Smooth muscle cell (in vitro differentiated cells): ENCODE data around the gene SPINT4. TPM values are rescaled to one million over a fixed set of nuclear protein-coding genes. Genes with fewer than 3 reads are reported as not detected.
A peak's percentile ranks its signal among the peaks of the same experiment; 100 is the strongest.

Source experiments
- DNase-seq: peaks from one replicate; lab custom pipeline; 2025; ENCODE audit not compliant: unreplicated experiment; lab: John Stamatoyannopoulos, UW
- H2AFZ ChIP-seq: fragments of 200-600 bp; sonication (generic); 2 replicates; pipeline ENCODE4 v1.6.0; 2016; ENCODE audit warnings: antibody characterized with exemption, low read depth, mild to moderate bottlenecking
- H3F3A ChIP-seq: fragments of 200-600 bp; sonication (generic); 2 replicates; pipeline ENCODE4 v1.6.0; 2017; ENCODE audit warnings: antibody characterized with exemption, low read depth
- H3K27ac ChIP-seq: fragments of 200-600 bp; sonication (generic); 2 replicates; pipeline ENCODE4 v1.5.1; 2016; ENCODE audit warnings: low read depth, mild to moderate bottlenecking
- H3K27me3 ChIP-seq: fragments of 200-600 bp; sonication (generic); 2 replicates; pipeline ENCODE4 v1.6.1; 2016; ENCODE audit warnings: low read depth, mild to moderate bottlenecking
- H3K36me3 ChIP-seq: fragments of 200-600 bp; sonication (generic); 2 replicates; pipeline ENCODE4 v1.5.1; 2016; ENCODE audit warnings: low read depth
- H3K4me1 ChIP-seq: fragments of 200-600 bp; sonication (generic); 2 replicates; pipeline ENCODE4 v1.5.1; 2016; ENCODE audit warnings: low read depth
- H3K4me2 ChIP-seq: fragments of 200-600 bp; sonication (generic); 2 replicates; pipeline ENCODE4 v1.6.0; 2016; ENCODE audit warnings: mild to moderate bottlenecking
- H3K4me3 ChIP-seq: fragments of 200-600 bp; sonication (generic); 2 replicates; pipeline ENCODE4 v1.5.1; 2016; ENCODE audit warnings: mild to moderate bottlenecking
- H3K79me2 ChIP-seq: fragments of 200-600 bp; sonication (generic); 2 replicates; pipeline ENCODE4 v1.6.0; 2016; ENCODE audit warnings: low read depth, mild to moderate bottlenecking
- H3K9ac ChIP-seq: fragments of 200-600 bp; sonication (generic); 2 replicates; pipeline ENCODE4 v1.6.0; 2016; ENCODE audit warnings: low read depth
- H3K9me3 ChIP-seq: fragments of 200-600 bp; sonication (generic); replicated peaks from 2 replicates; pipeline ENCODE4 v1.5.1; 2016; ENCODE audit warnings: low read depth
- H4K20me1 ChIP-seq: fragments of 200-600 bp; sonication (generic); 2 replicates; pipeline ENCODE4 v1.6.0; 2016; ENCODE audit warnings: low read depth
- WGBS: methylation state at CpG from one replicate; pipeline ENCODE4 v1.1.7; 2016; ENCODE audit warnings: low lambda C conversion rate; 5-methylcytosine and 5-hydroxymethylcytosine counted together
- polyA plus RNA-seq: library from polyadenylated mRNA; unstranded; fragments of >200 nt; fragmentation: Nextera tagmentation; extraction: Ambion mirVana; gene quantifications from 2 replicates; pipeline ENCODE4 v1.2.1, GENCODE V29; 2016
- total RNA-seq: library from RNA; depleted of rRNA; stranded (reverse); fragments of >200 nt; gene quantifications from 2 replicates; pipeline ENCODE4 v1.2.3, GENCODE V29; 2014
- TF ChIP-seq, protein P1 (sequence below): fragments of 200-600 bp; sonication (generic); IDR thresholded peaks from 2 replicates; pipeline ENCODE4 v1.5.1; 2017; ENCODE audit warnings: borderline replicate concordance, mild to moderate bottlenecking, antibody characterized with exemption; ENCODE audit not compliant: insufficient read depth, poor library complexity, severe bottlenecking

The SPINT4 gene
- total and polyA plus RNA-seq, 2 experiments from 2014 or later: not detected

DNA sequence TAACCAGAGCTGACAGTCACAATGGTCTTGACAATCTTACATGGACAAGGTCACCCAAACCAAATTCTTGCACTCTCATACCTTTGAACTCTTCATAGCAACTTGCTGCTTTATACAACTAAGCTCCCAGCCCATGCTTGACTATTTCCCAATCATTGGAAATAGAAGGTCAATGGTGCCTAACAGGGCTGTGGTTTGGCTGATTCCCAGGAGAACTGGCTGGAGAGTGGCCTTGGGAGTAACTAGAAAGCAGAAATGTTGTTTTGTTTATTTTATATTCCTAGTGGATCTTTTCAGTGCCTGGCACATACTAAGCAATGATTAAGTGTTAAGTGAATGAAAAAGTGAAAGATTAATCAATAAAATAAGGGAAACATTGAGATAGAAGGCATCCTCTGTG, 3.0 kb downstream of the SPINT4 start:
- H3K79me2 ChIP-seq: no peaks in the 10 kb centered on the region
- H3K9me3 ChIP-seq: no peaks in the 10 kb centered on the region
- no peaks in the 10 kb centered on the region for H3K27me3 ChIP-seq
- H3K4me3 ChIP-seq: no peak overlapping the region
- H3F3A ChIP-seq: no peaks in the 10 kb centered on the region
- no peaks in the 10 kb centered on the region for H3K36me3 ChIP-seq
- no peak overlapping the region for H2AFZ ChIP-seq
- no peak overlapping the region for H3K4me2 ChIP-seq
- H4K20me1 ChIP-seq: no peaks in the 10 kb centered on the region
- DNase-seq: no peak
- no peak overlapping the region for H3K9ac ChIP-seq
- TF ChIP-seq, protein P1, sequence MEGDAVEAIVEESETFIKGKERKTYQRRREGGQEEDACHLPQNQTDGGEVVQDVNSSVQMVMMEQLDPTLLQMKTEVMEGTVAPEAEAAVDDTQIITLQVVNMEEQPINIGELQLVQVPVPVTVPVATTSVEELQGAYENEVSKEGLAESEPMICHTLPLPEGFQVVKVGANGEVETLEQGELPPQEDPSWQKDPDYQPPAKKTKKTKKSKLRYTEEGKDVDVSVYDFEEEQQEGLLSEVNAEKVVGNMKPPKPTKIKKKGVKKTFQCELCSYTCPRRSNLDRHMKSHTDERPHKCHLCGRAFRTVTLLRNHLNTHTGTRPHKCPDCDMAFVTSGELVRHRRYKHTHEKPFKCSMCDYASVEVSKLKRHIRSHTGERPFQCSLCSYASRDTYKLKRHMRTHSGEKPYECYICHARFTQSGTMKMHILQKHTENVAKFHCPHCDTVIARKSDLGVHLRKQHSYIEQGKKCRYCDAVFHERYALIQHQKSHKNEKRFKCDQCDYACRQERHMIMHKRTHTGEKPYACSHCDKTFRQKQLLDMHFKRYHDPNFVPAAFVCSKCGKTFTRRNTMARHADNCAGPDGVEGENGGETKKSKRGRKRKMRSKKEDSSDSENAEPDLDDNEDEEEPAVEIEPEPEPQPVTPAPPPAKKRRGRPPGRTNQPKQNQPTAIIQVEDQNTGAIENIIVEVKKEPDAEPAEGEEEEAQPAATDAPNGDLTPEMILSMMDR: no peak
- H3K4me1 ChIP-seq: no peaks in the 10 kb centered on the region
- H3K27ac ChIP-seq: no peak overlapping the region

DNA sequence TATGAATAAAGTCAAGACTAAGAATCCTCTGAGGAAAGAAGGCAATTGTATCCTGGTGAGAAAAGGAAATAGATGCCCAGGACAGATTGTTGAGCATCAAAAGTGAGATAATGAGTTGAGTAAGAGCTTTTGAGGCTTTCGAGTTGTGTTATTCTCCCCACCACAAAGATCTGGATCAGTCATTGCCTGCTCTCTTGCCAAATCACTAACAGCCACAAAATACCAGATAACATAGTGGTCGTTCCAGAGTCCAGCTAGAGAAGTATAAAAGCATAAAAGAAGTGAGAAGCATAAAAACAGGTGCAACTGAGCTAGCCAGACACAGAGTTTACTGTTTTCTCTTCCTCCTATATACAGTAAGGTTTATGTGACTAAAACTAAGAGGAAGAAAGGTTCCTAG, 4.9 kb downstream of the SPINT4 start:
- H3K27me3 ChIP-seq: no peaks in the 10 kb centered on the region
- H3K9ac ChIP-seq: no peak overlapping the region
- TF ChIP-seq, protein P1: no peak
- WGBS: 39% methylated on average over 2 of the region's 2 CpGs
- H3K79me2 ChIP-seq: no peaks in the 10 kb centered on the region
- H3K9me3 ChIP-seq: peaks cover 3% of the 10 kb centered on the region
- H3K27ac ChIP-seq: no peak overlapping the region
- H3K4me1 ChIP-seq: no peaks in the 10 kb centered on the region
- H3K36me3 ChIP-seq: no peaks in the 10 kb centered on the region
- DNase-seq: no peak
- no peaks in the 10 kb centered on the region for H4K20me1 ChIP-seq
- H2AFZ ChIP-seq: no peak overlapping the region
- no peak overlapping the region for H3K4me3 ChIP-seq
- peak overlapping the region; percentile 29 for H3K4me2 ChIP-seq
- H3F3A ChIP-seq: no peaks in the 10 kb centered on the region

DNA sequence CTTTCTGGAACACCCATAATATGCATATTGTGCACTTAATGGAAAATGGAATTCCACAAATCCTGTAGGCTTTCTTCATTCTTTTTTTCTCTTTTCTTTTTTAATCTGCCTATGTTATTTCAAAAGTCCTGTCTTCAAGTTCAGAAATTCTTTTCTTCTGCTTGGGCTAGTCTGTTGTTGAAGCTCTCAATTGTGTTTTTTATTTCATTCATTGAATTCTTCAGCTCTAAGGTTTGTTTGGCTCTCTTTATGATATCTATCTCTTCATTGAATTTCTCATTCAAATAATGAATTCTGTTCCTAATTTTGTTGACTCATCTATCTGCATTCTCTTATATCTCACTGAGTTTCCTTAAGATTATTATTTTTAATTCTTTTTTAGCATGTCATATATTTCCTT, 10.1 kb downstream of the SPINT4 start:
- no peak overlapping the region for H2AFZ ChIP-seq
- no peaks in the 10 kb centered on the region for H3K79me2 ChIP-seq
- no peak overlapping the region for H3K27ac ChIP-seq
- H3K4me2 ChIP-seq: no peak overlapping the region
- H3K4me1 ChIP-seq: no peaks in the 10 kb centered on the region
- H3K4me3 ChIP-seq: no peak overlapping the region
- no peaks in the 10 kb centered on the region for H3K36me3 ChIP-seq
- no peak for DNase-seq
- H4K20me1 ChIP-seq: no peaks in the 10 kb centered on the region
- peaks cover 7% of the 10 kb centered on the region for H3K9me3 ChIP-seq
- no peaks in the 10 kb centered on the region for H3F3A ChIP-seq
- H3K9ac ChIP-seq: no peak overlapping the region
- TF ChIP-seq, protein P1: no peak
- H3K27me3 ChIP-seq: no peaks in the 10 kb centered on the region

DNA sequence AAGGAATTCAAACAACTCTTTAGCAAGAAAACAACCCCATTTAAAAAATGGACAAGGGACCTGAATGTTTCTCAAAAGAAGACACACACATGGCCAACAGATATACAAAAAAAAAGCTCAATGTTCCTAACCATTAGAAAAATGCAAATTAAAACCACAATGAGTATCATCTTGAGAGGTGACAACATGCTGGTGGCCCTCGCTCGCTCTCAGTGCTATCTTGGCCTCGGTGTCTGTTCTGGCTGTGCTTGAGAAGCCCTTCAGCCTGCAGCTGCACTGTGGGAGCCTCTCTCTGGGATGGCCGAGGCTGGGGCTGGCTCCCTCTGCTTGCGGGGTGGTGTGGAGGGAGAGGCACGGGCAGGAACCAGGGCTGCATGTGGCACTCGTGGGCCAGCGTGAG, 13.4 kb downstream of the SPINT4 start:
- Histone ChIP-seq H3K9me3 (peaks cover 7% of the 10 kb centered on the region), H3K4me2 (no peak overlapping the region), H3K27ac (no peak overlapping the region), H3K36me3 (no peaks in the 10 kb centered on the region), H3K4me1 (no peaks in the 10 kb centered on the region), H2AFZ (no peak overlapping the region), H3K27me3 (no peaks in the 10 kb centered on the region), H3K79me2 (no peaks in the 10 kb centered on the region), H3F3A (no peaks in the 10 kb centered on the region), H4K20me1 (no peaks in the 10 kb centered on the region), H3K9ac (no peak overlapping the region), H3K4me3 (no peak overlapping the region)
- no peak for DNase-seq
- WGBS: 90% methylated on average over 8 of the region's 8 CpGs
- TF ChIP-seq, protein P1: no peak
